ENCODE data around the gene CARD19.

Gene CARD19, protein sequence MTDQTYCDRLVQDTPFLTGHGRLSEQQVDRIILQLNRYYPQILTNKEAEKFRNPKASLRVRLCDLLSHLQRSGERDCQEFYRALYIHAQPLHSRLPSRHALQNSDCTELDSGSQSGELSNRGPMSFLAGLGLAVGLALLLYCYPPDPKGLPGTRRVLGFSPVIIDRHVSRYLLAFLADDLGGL

DNA sequence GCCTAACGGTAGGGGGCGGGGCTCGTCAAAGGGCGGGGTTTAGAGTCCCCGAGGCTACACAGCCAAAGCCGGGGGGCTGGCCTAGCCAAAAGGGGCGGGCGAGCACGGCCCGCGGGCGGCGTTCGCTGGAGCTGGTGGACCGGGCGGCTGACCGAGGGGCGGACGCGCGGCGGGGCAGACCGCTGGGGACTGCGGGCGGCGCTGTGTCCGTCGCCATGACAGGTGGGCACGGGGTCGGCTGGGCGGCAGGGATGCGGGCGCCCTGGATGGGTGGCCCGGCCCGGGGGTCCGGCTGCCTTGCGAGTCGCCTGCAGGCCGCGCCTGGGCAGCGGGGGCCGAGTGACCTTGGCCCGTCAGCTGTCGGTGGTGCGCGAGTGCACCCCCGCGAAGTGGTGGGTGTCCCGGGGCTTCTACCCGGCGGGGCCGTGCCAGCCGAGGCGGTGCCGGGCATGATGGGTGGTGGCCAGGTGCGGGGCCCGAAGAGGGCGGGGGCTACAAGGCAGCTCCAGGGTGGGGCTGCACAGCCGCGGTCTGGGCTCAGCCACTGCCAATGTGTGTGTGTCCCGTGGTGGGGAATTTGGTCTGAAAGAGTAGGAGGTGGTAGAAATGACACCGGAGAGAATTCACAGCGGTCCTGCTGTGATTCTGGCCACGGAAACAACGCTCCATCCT lies at the start of gene CARD19:
Gene CARD19 (plus strand): TSS at position 87 of the 672 bp plus-strand sequence. CDS start 129 bp downstream, at position 216.
- ATAC-seq = peak; percentile 13
- DNase-seq = peak; percentile 57
- Mint-ChIP-seq H3K4me1 (peaks cover 69% of the 10 kb centered on the region), H3K4me3 (peak within 1 kb of the TSS; percentile 84), H3K36me3 (ENCODE audit: low read depth) (peaks cover 6% of the 10 kb centered on the region), H3K27me3 (no peaks in the 10 kb centered on the region), H3K9me3 (peaks cover 13% of the 10 kb centered on the region), H3K27ac (peak within 1 kb of the TSS; percentile 97)

DNA sequence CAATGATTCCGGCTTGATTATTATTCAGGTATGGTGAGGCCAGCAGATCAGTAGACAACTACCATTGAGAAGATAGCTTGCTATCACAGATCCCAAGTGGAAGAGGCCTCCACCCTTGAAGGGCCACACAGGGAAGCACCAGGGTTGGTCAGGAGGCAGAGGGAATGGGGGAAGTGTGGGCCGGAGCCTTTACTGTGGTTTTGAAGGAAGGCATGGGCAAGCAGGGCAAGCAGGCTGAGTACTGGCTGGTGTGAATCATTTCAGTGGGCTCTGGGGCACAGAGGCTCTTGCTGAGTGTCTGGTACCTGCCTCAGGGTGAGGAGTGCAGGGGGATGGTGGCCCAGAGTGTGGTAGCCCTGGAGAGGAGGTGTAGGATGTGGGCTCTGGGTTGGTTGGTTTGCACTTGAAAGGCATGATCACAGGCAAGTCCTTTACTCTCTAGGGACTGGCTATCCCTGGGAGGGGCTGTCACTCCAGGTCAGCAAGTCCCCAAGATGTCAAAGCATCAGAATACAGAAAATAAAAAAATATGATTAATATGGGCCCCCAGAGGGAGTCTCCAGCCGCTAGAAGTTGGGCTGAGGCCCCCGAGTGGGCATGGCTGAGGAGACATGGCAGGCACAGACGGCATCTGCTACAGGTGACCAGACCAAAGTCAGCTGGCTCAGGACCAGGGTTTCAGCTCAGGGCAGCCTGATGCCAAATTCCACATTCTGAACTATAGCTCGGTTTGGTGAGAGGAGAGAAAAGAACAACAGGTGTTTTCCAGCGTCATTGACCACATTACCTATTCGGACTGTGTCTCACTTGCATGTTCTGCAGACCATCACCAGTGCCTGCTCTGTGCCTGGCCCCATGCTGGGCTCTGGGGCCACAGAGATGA lies 47.2 kb upstream of the CARD19 start:
- ATAC-seq (peak; percentile 23), DNase-seq (no peak)
- Mint-ChIP-seq H3K4me3 (no peak overlapping the region), H3K27ac (no peak overlapping the region), H3K27me3 (no peaks in the 10 kb centered on the region), H3K9me3 (no peaks in the 10 kb centered on the region), H3K36me3 (ENCODE audit: low read depth) (no peaks in the 10 kb centered on the region), H3K4me1 (peaks cover 11% of the 10 kb centered on the region)

DNA sequence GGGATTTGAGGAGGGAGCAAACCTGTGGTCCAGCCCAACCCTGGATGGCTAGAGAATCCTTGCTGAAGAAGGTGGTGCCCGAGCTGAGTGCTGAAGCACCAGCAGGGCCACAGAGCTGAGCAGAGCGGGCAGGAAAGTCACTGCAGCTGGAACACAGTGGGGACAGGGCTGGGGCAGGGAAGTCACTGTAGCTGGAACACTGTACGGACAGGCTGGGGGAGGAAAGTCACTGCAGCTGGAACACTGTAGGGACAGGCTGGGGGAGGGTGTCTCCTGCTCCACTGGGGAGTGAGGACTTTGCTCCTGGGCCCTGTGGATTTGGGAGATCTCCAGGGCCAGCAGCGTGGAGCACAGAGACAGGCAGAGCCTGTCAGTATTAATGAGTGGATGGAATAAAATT lies 46.5 kb upstream of the CARD19 start:
- Mint-ChIP-seq H3K36me3 (ENCODE audit: low read depth) (no peaks in the 10 kb centered on the region), H3K27ac (no peak overlapping the region), H3K4me3 (no peak overlapping the region), H3K9me3 (no peaks in the 10 kb centered on the region), H3K4me1 (peaks cover 14% of the 10 kb centered on the region), H3K27me3 (no peaks in the 10 kb centered on the region)
- DNase-seq (no peak), ATAC-seq (no peak)

DNA sequence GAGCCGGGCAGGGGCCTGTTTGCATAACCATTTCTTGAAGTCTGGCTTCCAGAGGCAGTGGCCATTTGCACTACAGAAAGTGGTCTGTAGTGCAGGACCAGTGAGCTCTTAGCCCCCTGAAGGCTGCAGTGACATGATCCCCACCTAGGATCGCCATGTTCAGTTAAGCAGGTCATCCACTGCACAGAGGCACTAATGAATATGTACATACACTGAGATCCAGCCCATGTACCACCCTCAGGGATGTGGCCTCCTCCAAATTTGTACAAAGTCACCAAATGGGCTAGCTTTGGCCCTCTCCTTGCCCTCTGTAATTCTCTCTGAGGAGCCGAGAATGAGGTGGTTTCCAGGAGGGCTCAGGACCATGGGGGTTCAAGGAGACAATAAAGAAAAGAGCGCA lies 45.8 kb upstream of the CARD19 start:
- Mint-ChIP-seq H3K4me1 (peaks cover 13% of the 10 kb centered on the region), H3K4me3 (no peak overlapping the region), H3K9me3 (no peaks in the 10 kb centered on the region), H3K36me3 (ENCODE audit: low read depth) (no peaks in the 10 kb centered on the region), H3K27me3 (no peaks in the 10 kb centered on the region), H3K27ac (no peak overlapping the region)
- ATAC-seq = no peak
- no peak for DNase-seq

DNA sequence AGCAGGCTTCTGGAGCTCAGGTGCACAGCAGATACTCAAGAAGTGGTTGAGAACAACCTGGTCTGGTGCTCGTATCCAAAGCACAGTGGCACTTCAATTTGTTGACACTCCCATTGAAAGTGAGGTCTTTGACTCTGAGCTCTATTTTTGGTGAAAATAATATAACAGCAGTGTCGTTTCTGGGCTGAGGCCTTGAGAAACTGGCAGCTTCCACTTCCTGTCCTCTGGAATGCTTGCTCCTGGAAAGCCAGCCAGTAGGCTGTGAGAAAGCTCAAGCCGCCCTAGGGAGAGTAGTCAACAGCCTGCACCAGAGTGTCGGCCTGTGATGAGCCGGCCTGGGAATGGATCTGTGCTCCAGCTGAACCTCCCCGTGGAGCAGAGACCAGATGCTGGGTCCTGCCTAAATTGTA lies 44.3 kb upstream of the CARD19 start:
- Mint-ChIP-seq H3K36me3 (ENCODE audit: low read depth) (no peaks in the 10 kb centered on the region), H3K4me1 (peaks cover 15% of the 10 kb centered on the region), H3K27ac (no peak overlapping the region), H3K27me3 (no peaks in the 10 kb centered on the region), H3K9me3 (no peaks in the 10 kb centered on the region), H3K4me3 (no peak overlapping the region)
- ATAC-seq (no peak), DNase-seq (no peak)

DNA sequence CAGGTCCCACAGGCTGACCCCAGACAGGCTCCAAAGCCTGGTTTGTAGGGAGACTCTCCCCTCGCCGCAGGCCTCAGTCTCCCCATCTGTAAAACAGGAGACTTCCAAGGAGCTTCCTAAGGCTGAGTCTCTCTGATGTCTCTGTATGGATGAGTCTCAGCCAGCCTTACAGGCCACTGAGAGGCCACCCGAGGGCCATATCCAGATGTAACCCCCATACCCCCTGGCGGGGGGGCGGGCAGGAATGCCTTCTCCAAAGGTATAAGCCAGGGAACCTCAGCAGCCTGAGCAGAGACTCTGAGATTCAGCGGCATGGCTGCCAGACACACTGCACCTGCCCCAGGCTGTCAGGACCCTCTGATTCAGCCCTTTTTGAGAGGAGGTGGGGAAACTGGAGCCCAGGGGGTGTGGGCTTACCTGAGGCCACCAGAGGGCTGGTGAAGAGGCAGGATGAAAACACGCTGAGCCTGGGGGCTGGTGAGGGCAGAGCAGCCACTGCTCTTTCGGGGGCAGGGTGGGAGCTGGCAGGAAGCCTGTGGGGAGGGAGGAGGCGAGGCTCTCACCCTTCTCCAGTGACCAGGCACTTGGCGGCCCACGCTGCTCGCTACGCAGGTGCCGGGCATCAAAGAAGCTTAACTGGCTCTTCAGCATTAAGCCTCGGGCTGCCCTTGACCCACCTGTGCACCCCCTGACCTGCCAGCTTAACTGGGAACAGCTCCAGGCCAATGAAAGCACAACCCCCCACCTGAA lies 43.1 kb upstream of the CARD19 start:
- Mint-ChIP-seq H3K4me1 (peaks cover 18% of the 10 kb centered on the region), H3K27ac (no peak overlapping the region)
- ATAC-seq = no peak

DNA sequence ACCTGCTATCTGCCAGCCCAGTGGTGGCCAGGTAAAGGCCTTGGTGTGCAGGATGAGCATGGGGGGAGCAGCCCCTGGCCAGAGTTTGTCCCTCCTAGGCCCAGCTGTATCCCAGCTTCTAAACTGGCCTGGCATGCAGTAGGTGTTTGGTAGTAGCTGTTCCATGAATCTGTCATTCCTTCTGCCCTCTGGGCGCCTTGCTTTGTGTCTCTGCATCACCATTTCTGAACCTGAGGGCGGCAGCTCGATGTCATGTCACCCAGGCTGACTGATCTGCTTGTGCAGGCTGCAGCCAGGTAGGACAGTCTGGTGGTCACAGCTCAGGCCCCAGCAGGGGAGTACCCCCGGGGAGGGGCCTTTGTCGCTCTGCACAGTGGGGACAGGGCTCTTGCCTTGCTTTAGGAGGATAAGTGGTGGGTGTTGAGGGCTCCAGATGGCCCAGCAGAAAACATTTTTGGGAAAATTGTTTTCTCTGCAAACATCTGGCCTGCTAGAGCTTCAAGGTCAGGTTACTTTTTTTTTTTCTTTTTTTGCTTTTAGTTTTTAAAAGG lies 42.2 kb upstream of the CARD19 start:
- Mint-ChIP-seq H3K4me3 (no peak overlapping the region), H3K36me3 (ENCODE audit: low read depth) (no peaks in the 10 kb centered on the region), H3K9me3 (no peaks in the 10 kb centered on the region), H3K27me3 (no peaks in the 10 kb centered on the region), H3K4me1 (peaks cover 21% of the 10 kb centered on the region), H3K27ac (no peak overlapping the region)
- ATAC-seq = no peak
- no peak for DNase-seq

More for the DNA sequence above, 43.1 kb upstream of the CARD19 start:
- no peaks in the 10 kb centered on the region for H3K36me3 Mint-ChIP-seq (ENCODE audit: low read depth)
- H3K27me3 Mint-ChIP-seq = no peaks in the 10 kb centered on the region
- no peaks in the 10 kb centered on the region for H3K9me3 Mint-ChIP-seq
- no peak overlapping the region for H3K4me3 Mint-ChIP-seq
- DNase-seq = no peak

DNA sequence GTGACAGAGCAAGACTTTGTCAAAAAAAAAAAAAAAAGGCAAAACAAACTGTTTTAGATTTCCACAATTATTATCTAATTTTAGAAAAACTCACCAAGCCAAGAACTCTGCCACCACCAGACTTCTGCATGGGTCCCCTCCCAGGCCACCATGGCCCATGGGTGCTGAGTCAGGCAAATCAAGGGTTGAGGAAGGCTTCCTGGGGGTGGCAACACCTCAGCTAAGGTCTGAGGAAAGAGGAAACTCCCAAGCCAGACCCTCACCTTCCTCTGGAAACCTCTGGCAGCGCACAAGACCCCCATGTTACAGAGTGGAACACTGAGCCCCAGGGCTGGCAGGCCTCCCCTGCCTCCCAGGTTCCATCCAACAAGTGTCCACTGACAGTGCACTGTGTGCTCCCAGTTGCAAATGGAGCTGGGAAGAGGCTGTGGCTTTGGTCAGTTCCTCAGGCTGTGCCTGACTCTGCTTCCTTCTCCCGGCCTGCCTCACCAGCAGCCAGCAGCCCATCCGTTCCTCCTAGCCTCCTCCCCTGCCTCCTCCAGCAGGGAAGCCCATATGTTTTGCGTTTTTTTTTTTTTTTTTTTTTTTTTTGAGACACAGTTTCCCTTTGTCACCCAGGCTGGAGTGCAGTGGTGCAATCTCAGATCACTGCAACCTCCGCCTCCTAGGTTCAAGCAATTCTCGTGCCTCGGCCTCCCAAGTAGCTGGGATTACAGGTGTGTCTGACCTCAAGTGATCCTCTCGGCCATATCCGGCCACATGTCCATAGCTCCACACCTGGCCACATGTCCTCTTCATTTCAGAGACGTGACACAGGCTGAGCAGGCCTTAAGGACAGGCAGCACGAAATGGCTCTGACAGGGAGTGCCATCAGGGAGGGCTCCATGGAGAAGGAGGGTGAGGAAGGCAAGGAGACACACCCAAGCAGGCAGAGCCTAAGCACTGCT lies 41.0 kb upstream of the CARD19 start:
- ATAC-seq = no peak
- Mint-ChIP-seq H3K36me3 (ENCODE audit: low read depth) (no peaks in the 10 kb centered on the region), H3K9me3 (no peaks in the 10 kb centered on the region), H3K4me1 (peaks cover 30% of the 10 kb centered on the region), H3K27ac (peak overlapping the region; percentile 46), H3K4me3 (no peak overlapping the region), H3K27me3 (no peaks in the 10 kb centered on the region)
- DNase-seq = no peak

DNA sequence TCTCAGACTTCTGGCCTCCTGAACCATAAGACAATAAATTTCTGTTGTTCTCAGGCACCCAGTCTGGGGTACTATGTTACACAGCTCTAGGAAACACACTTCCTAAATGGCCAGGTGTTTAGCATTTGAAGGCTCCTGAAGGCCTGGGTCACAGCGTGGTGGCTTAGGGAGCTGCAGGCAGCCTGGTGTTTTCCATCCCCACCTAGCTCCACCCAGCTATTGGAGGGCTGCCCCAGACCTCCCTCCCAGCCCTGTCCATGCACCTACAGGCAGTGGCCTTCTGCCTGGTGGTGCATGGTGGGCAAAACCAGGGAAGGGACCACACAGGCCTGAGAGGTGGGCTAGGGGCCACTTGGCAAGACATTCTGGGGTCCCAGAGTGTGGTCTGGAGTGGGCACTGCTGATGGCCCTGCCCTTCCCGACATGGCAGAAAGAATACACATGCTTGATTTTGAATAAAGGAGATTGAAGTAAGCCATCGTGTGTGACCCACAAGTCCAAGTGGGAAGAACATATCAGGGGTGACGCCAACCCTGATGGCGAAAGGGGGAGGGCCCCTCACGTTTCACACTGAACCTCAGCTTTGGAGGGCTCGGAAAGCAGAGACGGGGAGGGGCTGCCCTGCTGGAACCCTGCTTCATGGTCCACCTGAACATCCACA lies 38.8 kb upstream of the CARD19 start:
- H3K4me1 Mint-ChIP-seq = peaks cover 52% of the 10 kb centered on the region
- H3K27ac Mint-ChIP-seq = no peak overlapping the region
- DNase-seq = no peak
- no peak for ATAC-seq
- H3K9me3 Mint-ChIP-seq = no peaks in the 10 kb centered on the region
- H3K4me3 Mint-ChIP-seq = no peak overlapping the region
- H3K27me3 Mint-ChIP-seq = no peaks in the 10 kb centered on the region
- no peaks in the 10 kb centered on the region for H3K36me3 Mint-ChIP-seq (ENCODE audit: low read depth)

DNA sequence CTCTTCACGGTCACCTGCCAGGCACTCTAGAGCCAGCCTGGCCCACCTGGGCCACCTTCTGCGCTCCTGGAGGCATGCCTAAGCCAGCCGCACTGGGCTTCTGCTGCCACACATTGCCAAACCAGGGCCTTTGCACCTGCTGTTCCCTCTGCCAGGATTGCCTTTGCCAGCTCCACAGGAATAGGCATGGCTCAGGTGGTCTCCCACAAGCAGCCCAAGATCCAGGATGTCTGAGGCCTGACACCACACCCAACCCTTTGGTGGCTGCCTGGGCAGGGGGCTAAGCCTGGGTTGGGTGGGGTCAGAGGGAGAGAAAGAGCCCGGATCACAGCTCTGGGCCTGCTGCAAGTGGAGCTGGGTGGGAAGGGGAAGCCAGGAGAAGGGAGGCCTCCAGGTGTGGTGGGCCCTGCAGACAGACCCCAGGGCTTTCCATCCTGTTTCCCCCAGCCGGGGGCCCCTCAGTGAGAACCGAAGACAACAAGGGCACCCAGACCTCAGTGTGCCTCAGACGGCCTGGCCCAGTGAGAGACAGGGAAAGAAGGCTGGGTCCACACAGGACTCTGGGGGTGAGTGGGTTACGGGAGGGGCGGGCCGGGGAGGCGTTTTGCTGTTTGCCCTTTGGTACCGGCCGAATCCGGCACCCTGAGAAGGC lies 38.2 kb upstream of the CARD19 start:
- Mint-ChIP-seq H3K4me1 (peaks cover 58% of the 10 kb centered on the region), H3K9me3 (no peaks in the 10 kb centered on the region), H3K27ac (peak overlapping the region; percentile 67), H3K36me3 (ENCODE audit: low read depth) (no peaks in the 10 kb centered on the region), H3K4me3 (peak overlapping the region; percentile 13), H3K27me3 (no peaks in the 10 kb centered on the region)
- DNase-seq (no peak), ATAC-seq (peak; percentile 8)

DNA sequence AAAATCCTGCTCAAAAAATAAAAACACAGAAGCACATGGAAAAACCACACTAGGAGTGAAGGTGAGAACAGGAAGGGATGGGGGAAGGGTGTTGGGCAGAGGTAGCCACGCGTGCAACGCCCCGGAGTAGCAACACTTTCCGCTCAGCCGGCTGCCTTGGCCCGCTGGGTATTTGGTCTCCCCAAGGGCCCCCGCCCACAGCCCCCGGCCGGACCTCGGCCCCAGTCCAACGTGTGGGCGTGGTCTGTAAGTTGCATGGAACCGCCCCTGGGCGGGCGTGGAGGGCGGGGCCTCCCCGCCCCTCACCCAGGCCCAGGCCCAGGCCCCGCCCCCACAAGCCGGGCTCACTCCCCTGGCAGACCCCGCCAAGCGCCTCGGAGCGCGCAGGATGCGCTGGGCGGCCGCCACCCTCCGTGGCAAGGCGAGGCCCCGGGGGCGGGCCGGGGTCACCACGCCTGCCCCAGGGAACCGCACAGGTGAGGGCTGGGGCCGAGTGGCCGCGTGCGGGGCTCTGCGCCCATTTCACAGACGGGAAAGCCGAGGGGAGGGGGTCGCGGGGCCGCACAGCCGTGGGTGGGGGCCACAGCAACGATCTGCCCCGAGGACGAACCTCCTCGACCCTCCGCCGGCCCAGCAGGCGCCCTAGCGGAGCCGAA lies 37.5 kb upstream of the CARD19 start, which contains the start of gene SUSD3:
Gene SUSD3 (plus strand): TSS at position 347 of the 656 bp plus-strand sequence. CDS start 42 bp downstream, at position 389.
- Mint-ChIP-seq H3K27ac (peak within 1 kb of the TSS; percentile 87), H3K4me3 (peak within 1 kb of the TSS; percentile 87), H3K9me3 (no peaks in the 10 kb centered on the region), H3K36me3 (ENCODE audit: low read depth) (no peaks in the 10 kb centered on the region), H3K4me1 (peaks cover 62% of the 10 kb centered on the region), H3K27me3 (no peaks in the 10 kb centered on the region)
- ATAC-seq = peak; percentile 56
- DNase-seq = peak; percentile 77

Measured in activated naive CD8-positive, alpha-beta T cell treated with anti-CD3 and anti-CD28 coated beads, Interleukin-2, amount 50 U/mL, for 24 hours (primary cell).